HG03354 (cell line): Measurements from ENCODE around the gene SCUBE1.

Source experiments
- ATAC-seq: cut with Tn5 transposase; IDR thresholded peaks from one replicate; pipeline ENCODE4 v1.9.1; 2021; ENCODE audit warnings: mild to moderate bottlenecking; ENCODE audit not compliant: unreplicated experiment, poor library complexity, severe bottlenecking

Gene SCUBE1

DNA sequence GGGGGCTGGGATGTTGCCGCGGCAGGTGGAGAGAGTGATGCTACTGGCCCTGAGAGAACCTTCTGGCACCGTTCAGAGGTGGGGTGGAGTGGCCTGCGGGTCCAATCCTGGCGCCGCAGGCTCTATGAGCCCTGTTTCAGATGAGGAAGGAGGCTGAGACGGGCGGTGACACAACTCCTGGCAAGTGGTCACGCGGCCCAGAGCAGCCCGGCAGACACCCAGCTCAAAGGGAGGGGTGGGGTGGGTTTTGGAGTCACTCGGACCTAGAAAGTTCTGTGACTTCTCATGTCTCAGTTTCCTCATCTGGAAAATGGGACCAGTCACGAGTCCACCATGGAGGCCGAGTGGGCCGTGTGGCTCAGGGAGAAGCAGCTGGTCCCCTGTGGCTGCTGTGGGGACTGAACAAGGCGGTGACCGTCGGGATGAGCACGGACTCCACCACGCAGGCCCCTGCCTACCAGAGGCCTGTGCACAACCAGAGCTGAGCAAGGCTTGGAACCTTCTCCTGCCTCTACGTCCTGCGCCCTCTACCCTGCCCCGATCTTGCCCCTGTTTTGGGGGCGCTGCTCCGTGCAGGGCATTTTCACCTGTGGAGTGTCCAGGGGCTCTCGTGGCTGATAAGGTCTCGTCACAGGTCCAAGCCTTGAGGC is 188.2 kb downstream of the SCUBE1 start:
- ATAC-seq, result no peak

DNA sequence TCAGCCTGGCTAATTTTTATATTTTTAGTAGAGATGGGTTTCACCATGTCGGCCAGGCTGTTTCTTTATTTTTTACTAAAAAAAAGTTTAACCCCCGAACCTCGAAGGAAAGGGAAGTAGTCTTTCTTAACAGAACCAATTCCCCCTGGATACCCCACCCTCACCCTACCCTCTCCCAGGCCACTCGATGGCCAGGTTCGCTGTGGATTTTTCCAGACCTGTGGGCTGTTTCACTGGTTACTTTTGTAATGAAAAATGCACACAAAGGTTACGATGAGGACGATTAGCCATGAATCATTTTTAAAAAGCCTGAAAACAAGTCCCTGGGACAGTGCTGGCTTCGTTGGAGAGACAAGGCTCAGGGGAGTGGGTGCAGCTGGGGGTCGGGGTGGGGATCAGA is 189.3 kb downstream of the SCUBE1 start:
- no peak for ATAC-seq

DNA sequence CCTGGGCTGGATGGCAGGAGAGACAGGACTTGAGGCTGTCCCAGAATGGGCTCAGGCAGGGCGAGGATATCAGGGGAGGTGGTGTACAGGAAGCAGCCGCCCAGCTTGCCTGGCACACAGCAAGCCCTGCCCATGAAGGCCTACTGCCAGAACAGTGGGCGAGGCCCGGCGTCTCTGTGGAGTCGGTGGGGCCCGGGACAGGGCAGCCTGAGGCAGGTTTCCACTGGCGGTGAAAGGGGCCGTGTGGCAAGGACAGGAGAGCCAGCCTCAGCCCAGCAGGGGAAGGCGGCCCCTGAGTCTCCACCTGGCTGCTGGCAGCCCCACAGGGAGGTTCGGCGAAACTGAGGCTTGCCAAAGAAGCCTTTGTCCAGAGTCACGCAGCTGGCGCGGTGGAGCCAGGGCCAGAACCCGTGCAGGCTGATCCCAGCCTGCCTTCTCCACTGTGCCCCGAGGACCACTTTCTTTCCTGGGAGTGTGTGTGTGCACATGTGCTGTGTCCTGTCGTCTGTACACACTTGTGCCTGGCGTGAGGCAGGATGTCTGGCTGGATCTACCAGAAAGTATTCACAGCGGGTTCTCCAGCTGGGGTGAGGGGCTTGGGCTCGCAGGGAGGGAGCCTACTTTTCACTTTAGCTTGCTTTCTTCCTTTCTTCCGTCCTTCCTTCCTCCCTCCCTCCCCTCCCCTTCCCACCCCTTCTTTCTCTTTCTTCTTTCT is 190.7 kb downstream of the SCUBE1 start:
- no peak for ATAC-seq

DNA sequence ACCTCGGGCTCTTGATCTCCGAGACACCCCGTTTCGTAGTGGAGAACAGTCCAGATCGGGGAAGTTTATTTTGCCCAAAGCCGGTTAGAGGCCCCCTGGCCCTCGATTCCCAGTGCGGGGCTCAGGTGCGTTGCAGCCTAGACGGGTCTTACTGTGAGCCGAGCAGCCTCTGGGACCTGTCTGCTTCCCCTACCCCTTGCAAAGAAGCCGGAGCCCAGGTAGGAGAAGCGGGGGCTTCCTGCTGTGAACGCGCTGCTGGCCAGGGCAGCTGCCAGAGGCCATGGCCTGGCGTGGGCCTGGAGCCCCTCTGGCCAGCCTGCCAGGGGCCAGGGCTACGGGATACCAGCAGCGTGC is 191.2 kb downstream of the SCUBE1 start:
- no peak for ATAC-seq

DNA sequence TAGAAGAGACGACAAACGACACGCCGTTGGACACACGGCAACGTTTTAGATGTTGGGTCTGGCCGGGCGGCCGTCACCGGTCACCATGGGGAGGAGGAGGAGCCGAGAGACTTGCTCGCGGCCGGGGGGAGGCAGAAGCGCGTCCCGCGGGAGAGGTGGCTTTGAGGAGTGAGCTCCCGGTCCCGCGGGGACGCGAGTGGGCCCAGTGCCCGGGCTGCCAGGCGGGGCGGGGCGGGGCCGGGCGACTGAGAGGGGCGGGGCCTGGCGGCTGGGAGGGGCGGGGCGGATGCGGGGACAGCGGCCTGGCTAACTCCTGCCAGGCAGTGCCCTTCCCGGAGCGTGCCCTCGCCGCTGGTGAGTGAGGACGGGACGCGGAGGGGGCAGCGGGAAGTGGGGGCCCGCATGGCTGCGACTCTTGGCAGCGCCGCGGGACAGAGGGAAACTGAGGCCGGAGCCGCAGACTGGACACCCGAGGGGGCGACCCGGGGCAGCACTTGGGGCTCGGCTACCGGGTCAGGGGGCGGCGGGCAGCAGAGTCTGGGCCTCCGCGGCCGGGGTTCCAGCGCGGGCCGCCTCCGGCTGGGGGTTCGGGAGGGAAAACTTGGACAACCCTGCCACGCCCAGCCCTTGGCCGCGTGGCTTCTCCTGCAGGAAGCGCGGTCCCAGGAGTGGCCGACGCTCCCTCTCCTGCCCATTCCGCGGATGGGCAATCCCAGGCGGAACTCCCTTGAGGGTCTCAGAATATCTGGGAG is 191.7 kb downstream of the SCUBE1 start, which contains the start of gene TSPO:
Gene TSPO, plus strand, starts transcription at position 309 of the 752 bp plus-strand sequence. CDS start 7,680 bp downstream, outside the sequence.
- ATAC-seq, result no peak

DNA sequence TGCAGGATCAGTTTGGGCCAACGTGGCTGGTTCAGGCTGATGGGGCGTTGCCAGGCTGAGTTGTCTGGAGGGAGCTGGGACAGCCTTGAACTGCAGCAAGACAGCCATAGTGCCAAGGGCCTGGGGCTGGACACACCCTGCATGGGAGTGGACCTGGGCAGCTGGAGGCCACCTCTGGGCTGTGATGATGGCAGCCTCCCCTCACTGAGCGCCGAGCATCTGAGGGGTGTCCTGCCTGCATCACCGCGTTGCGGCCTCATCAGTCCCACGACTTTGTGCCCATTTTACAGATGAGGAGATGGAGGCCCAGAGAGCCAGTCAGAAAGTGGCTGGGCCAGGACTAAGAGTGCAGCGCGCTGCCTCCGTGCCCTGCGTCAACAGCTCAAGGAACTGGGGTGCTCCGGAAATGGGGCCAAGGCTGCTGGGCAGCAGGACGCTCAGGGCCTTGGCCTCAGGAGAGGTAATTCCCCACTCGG is 192.4 kb downstream of the SCUBE1 start:
- ATAC-seq, result no peak

DNA sequence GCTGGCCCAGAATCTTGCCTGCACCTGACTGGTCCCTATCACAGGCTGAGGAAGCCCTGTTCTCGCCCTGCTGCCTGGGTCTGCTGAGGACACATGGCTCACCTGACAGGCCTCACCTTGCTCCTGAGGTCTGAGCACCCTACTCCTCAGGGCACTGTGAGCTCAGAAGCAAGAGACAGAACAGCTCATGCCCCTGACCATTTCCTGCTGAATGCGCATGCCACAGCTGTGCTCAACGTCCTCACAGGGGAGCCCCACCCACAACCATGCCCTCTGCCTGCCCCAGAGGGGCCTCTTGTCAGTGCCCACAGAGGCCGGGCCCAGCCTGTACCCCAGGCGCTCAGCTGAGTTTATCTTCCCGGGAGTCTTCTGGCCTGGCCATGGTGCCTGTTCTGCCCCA is 194.6 kb downstream of the SCUBE1 start:
- no peak for ATAC-seq

DNA sequence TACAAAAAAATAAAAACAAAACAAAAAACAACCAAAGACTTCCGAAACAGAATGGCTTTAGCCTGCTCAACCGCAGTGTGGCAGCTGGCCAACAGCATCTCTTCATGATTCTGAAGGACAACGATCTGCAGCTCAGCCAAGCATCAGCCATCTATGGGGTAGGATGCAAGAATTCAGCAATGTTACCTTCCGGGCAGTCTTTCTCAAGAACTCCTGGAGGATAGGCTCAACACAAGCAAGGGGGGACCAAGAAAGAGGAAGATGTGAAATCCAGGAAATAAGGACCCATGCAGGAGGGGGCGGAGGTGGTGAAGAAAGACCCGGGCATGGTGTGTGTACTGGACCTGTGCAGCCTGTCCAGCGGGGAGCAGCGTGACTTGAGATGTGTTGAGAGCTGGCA is 195.4 kb downstream of the SCUBE1 start:
- no peak for ATAC-seq
